Measurements from ENCODE around the gene TMEM108.

Gene TMEM108

DNA sequence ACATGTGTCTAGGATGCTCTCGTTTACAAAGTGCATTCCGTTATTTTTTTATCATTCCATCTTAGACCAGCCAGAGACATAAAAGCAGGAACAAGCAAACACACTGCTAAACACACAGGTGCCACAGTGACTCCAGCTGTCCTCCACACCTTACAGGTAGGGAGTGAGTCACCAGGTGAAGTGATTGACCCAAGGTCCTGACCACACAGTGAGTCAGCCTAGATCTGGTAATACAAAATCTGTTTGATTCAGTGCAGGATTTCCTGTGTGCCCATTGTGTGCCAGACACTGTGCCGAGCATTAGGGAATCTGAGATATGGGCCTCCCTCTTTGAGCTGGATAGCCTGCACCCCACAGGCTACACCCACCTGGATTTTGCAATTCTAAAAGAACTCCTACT lies 345.0 kb downstream of the TMEM108 start:
- no peak for DNase-seq (ENCODE audit: low read depth in 1 of 2, low spot score in 1 of 2)

DNA sequence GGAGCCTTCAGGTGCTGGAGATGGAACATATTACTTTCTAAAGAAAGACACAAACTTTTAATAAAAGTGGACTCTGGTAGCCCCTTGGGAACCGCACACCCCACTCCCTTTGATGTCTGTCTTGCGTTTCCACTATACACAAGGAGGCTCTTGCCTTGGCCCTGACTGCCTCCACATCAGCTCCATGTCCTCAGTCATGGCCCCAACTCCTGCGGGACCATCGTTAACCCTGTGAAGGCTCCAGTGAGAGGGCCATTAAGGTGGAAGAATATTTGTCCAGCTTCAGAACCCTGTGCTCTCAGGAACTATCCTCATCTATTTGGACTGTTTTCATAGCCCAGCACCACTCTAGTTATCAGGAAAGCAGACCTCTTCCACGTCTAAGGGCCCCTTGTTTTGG lies 345.6 kb downstream of the TMEM108 start:
- DNase-seq (ENCODE audit: low read depth in 1 of 2, low spot score in 1 of 2), result no peak

DNA sequence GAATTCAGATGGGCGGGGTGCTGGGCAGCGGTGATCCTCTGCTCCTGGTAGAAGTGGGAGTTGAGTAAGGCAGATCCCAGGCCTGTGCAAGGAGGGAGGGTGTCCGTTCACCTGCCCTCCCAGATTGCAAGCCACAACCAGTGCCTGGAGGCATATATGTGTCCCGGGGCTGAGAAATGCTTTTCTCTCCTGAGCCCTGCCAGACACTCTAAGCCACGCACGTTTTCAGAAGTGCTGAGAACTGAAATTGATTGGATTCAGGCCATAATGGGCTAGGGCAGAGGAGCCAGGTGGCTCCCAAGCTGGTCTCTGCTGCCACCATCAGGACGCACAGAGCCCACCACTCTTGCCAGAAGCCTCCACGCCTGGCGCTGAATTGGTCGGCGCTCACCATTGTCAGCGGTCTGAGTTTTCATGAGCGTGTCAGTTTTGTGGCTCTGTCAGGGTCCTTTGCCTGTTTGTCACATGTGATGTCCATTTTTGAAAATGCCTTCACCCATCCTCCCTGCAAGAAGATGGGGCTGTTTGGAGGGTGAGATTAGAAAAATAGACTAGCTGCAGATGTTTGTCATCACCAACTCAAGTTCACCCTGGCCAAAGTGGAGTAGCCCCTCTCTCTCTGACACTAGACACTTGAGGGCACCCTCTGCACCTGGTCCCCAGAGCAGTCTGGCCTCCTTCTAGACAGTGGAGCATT lies 346.3 kb downstream of the TMEM108 start:
- no peak for DNase-seq (ENCODE audit: low read depth in 1 of 2, low spot score in 1 of 2)

- DNase-seq (ENCODE audit: low read depth in 1 of 2, low spot score in 1 of 2), result no peak
Observed at GRCh38 chr3:133386876-133387275, 348.7 kb downstream of the TMEM108 start.

DNA sequence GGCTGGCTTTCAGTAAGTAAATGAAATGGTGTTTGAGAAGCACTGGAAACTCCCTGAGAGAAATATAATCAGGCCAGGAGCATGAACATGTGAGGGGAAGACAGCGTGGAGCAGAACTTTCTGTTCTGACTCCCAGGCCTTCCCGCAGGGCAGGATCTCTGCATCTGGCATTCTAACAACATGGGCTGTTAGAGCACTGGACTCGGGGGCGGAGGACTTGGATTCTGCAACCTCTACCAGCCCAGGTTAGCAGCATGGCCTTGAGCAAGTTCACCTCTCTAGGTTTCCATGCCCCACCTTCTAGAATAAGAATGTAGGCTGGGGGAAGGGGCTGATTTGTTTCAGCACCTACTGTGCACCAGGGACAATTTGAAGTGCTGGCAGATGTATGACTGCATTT lies 349.1 kb downstream of the TMEM108 start:
- no peak for DNase-seq (ENCODE audit: low read depth in 1 of 2, low spot score in 1 of 2)

DNA sequence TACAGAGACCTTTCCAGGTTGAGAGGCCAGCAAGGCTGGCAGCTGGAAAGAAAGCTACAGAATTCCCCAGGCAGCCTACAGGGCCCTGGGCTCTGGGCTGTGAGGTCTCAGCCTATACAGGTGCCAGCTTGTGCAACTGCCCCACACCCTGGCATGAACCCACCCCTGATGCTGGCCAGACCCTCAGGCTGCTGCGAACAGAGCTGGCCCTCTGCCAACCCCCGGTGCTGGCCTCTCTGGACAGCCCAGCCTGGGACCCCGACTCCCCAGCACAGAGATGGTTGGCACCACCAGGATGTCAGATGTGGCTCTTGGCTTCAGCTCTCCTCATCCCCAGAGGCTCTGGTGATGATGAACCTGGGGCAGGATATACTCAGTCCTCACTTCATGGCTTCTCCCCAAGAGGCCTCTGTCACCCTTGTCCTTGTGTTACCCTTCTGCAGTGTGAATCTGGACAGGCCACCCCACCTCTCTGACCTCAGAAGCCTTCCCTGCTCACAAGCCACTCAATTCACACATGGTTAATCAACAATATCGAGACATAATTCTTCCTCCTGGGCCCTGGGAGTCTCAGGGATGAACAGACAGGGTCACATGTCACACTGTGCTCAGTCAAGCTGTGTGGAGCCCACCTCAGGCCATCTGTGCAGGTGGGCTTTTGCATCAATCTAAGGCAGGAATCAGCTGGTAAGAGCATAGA lies 350.7 kb downstream of the TMEM108 start:
- DNase-seq (ENCODE audit: low read depth in 1 of 2, low spot score in 1 of 2), result no peak

DNA sequence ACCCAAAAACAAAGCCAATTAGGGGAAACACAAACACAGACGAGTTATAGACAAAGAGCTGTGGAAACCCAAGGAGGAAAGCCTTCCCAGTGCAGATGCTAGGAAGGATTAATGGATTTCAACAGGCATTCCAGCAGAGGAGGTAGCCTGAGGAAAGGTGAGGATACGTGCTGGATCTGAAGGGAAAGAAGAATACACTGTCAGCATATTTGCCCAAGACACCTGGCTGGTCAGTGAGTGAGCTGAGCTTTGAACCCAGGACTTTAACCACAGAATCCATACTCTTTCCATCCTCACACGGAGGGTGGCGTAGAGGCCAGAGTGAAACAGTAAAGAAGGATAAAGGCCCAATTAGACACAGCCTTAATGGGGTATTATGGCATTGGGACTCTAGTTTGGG lies 352.5 kb downstream of the TMEM108 start:
- DNase-seq (ENCODE audit: low read depth in 1 of 2, low spot score in 1 of 2), result no peak

GRCh38 chr3:133393204-133393603 lies 355.0 kb downstream of the TMEM108 start:
- no peak for DNase-seq (ENCODE audit: low read depth in 1 of 2, low spot score in 1 of 2)

GRCh38 chr3:133393691-133394474 lies 355.7 kb downstream of the TMEM108 start:
- DNase-seq (ENCODE audit: low read depth in 1 of 2, low spot score in 1 of 2), result no peak

- no peak for DNase-seq (ENCODE audit: low read depth in 1 of 2, low spot score in 1 of 2)
Observed at GRCh38 chr3:133394561-133395311, 356.5 kb downstream of the TMEM108 start.

- DNase-seq (ENCODE audit: low read depth in 1 of 2, low spot score in 1 of 2), result no peak
Observed at GRCh38 chr3:133396906-133397305, 358.7 kb downstream of the TMEM108 start.

DNA sequence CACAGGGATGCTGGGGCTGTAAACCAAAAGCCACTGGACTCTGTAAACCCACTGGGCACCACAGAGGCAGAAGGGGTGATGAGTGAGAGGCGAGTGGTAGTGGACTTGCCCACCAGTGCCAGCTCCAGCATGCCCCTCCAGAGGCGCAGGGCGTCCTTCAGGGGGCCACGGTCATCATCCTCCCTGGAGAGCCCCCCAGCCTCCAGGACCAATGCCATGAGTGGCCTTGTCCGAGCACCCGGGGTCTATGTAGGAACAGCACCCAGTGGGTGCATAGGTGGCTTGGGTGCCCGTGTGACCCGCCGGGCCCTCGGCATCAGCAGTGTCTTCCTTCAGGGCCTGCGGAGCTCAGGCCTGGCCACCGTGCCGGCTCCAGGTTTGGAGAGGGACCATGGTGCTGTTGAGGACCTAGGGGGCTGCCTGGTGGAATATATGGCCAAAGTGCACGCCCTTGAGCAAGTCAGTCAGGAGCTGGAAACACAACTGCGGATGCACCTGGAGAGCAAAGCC lies 361.9 kb downstream of the TMEM108 start, which contains the start of gene BFSP2:
BFSP2 (plus strand) TSS at position 51 of the 510 bp plus-strand sequence; CDS start at position 79, 28 bp downstream.
- no peak for DNase-seq (ENCODE audit: low read depth in 1 of 2, low spot score in 1 of 2)

DNA sequence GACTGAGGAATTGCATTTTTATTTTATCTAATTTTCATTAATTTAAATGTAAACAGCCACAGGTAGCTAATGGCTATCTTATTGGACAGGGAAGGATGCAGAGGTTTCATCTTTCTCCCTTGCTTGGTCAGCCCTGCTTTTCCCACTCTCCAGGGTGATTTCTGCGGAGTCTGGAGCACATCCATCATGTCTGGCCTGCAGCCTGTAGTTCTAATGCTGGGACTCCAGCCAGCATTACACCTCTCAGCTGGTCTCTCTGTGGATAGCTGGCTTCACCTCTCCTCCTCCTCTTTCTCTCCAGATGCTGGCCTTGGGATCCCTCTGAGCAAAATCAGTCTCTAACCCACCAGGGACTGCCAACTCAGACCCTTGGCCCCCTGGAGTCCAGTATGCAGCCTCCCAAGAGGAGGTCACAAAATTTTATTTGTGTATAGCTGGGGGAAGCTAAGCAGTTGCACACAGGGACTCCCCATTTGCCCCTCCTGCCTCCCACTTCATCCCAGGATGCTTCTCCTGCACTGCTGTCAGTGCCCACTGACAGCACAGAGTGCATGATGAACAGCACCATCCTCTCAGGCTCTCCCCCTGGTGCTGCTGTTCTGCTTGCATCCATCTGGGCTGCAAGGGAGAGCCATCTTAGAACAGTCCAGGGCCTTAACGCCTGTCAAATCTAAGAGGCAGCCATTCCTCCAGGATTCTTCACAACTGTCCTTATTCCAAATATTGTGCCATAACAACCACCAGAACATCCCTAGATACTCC lies 363.4 kb downstream of the TMEM108 start:
- DNase-seq (ENCODE audit: low read depth in 1 of 2, low spot score in 1 of 2), result no peak

- no peak for DNase-seq (ENCODE audit: low read depth in 1 of 2, low spot score in 1 of 2)
Observed at GRCh38 chr3:133404920-133405319, 366.7 kb downstream of the TMEM108 start.

DNA sequence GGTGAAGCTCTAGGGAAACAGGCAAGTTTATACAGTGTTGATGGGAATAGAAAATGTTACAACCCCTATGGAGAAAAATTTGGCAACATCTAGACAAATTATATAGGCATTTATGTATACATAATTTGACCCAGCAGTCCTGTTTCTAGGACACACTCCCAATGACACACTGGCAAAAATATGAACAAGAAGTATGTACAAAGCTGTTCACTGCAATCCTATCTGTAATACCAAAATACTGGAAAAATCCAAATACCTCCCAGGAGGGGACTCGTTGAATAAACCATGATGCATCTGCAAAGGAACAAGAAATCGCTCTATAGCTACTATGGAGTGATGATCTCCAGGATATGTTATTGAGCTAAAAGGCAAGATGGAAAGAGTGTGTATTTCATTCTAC lies 370.2 kb downstream of the TMEM108 start:
- DNase-seq (ENCODE audit: low read depth in 1 of 2, low spot score in 1 of 2), result no peak

DNA sequence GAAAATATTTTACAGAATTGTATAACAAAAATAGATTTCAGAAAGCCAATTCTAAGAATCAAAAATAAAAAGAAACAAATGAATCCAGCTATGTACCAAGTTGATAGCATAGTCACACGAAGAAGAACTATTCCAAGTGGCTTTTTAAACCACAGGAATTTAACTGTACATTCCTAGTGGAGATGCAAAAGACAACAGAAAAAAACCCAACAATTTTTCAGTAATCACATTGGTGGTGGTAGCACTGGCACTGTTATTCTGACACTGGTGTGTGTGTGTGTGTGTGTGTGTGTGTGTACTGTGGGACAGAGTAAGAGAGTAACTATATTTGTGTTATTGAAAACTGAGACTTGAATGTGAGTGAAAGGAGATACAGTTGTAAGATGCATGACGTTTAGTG lies 370.8 kb downstream of the TMEM108 start:
- DNase-seq (ENCODE audit: low read depth in 1 of 2, low spot score in 1 of 2), result no peak

DNA sequence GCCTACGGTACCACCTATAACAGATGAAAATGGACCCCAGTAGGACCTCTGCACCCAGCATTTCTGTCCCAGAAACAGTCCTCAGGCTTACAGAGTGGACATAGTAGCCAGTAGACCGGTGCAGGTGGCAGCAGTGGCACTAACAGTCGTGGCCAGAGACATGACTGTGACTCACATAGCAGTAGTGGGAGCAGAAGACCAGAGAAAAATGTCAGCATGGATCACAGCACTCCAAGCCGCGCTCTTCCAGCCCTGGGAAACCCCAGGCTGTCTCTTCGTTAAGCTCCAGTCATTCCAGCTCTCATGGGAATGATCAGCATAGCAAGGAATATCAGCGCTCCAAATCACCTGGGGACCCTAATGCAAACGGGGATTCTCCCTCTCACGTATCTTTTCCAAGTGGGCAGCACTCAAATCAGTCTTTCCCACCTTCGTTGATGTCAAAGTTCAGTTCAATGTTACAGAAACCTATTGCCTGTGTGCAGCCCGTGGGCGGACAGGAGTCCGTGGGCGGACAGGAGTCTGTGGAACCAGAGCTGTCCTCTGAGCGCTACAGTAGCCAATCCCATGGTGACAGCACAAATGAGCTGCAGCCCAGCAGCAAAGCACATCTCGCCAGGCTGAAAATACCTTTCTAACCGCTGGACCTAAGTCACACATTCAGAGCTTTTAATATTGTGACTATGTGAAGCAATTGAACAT lies 372.2 kb downstream of the TMEM108 start:
- no peak for DNase-seq (ENCODE audit: low read depth in 1 of 2, low spot score in 1 of 2)

DNA sequence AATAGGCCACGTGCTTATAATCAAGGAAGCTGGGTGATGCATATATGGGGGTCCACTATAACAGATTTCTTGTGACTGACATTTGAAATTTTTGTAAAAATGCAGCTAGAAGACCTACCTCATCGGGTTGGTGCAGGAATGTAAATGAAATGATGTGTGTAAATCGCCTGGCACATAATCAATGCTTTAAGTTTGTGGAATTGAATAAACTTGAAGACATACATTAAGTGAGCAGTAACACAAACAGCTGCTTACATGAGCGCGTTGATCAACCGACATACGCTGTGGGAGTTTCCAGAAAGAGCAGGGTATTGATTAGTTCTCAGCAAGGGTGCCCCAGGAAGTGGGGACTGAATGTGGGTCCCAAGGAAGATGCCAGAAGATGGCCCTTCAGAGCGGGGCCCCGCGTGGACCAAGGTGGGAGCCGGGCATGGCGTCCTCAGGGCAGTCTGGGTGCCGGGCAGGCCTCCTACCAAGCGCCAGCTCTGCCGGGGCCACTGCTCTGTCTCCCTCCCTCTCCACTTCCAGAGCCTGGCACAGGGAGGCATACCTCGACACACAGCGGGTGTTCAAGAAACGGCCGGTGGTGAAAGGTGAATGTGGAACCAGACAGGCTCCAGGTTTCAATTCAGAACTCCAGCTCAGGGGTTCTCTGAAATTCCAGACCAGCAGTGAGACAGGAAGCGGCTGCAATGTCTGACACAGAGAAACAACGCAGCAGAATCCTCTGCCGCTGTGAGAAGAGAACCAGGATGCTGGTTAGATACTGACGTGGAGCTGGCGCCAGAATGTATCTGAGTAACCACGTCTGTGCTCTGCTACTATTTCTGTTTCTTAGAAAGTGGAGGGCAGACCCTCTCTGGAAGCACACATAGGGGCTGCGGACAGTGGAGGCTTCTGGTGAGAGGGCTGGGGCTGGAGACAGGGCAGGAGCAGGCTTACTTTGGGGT lies 374.3 kb downstream of the TMEM108 start:
- no peak for DNase-seq (ENCODE audit: low read depth in 1 of 2, low spot score in 1 of 2)
